Right lung (tissue), 5 donors: ENCODE measurements around the gene TP53RK. TPM values are rescaled to one million over a fixed set of nuclear protein-coding genes. Genes with fewer than 3 reads are reported as not detected.

Experiments
- DNase-seq, 2 donors: peaks; one replicate each; pipeline ENCODE4 v3.0.0-alpha.2; 2013
- polyA plus RNA-seq, 5 donors: library from polyadenylated mRNA; unstranded; fragments of 120-200 nt; gene quantifications; one replicate each; pipeline versions ENCODE4 v1.2.1 to v1.2.3, GENCODE V29; 2013; ENCODE audit warnings: inconsistent platforms in 1 of 5, low replicate concordance in 1 of 5; ENCODE audit not compliant: insufficient read length in 5 of 5, insufficient read depth in 1 of 5

TP53RK gene
- polyA plus RNA-seq, 5 donors = 13.4 to 17.2 (median 15.1) TPM

- DNase-seq = no peak
Measured at GRCh38 chr20:46665602-46666001, 23.6 kb downstream of the TP53RK start.

- no peak for DNase-seq
Measured at GRCh38 chr20:46663531-46663930, 25.7 kb downstream of the TP53RK start.

- DNase-seq = no peak
Measured at GRCh38 chr20:46661659-46662058, 27.6 kb downstream of the TP53RK start.

- no peak for DNase-seq
Measured at GRCh38 chr20:46660487-46660886, 28.8 kb downstream of the TP53RK start.

- no peak for DNase-seq
Measured at GRCh38 chr20:46657618-46658017, 31.6 kb downstream of the TP53RK start.

- DNase-seq = no peak
Measured at GRCh38 chr20:46657137-46657536, 32.1 kb downstream of the TP53RK start.

GRCh38 chr20:46652699-46653098, 36.5 kb downstream of the TP53RK start:
- DNase-seq = no peak

GRCh38 chr20:46651091-46651962, 37.9 kb downstream of the TP53RK start, which contains the start of gene SLC13A3:
TSS of gene SLC13A3 (minus strand) at chr20:46651459. CDS start at chr20:46651421, 38 bp downstream.
- no peak for DNase-seq

- DNase-seq = no peak
Measured at GRCh38 chr20:46650575-46651090, 38.6 kb downstream of the TP53RK start.

- DNase-seq = no peak
Measured at GRCh38 chr20:46649965-46650542, 39.2 kb downstream of the TP53RK start.

GRCh38 chr20:46649650-46649949, 39.6 kb downstream of the TP53RK start:
- no peak for DNase-seq

GRCh38 chr20:46648903-46649649, 40.2 kb downstream of the TP53RK start:
- DNase-seq = no peak

GRCh38 chr20:46647469-46647868, 41.8 kb downstream of the TP53RK start:
- DNase-seq = no peak

GRCh38 chr20:46646659-46647380, 42.4 kb downstream of the TP53RK start:
- no peak for DNase-seq

- DNase-seq = no peak
Measured at GRCh38 chr20:46646122-46646521, 43.1 kb downstream of the TP53RK start.

- DNase-seq = no peak
Measured at GRCh38 chr20:46644733-46645132, 44.5 kb downstream of the TP53RK start.

GRCh38 chr20:46644160-46644559, 45.1 kb downstream of the TP53RK start:
- no peak for DNase-seq

- no peak for DNase-seq
Measured at GRCh38 chr20:46642969-46643343, 46.3 kb downstream of the TP53RK start.

GRCh38 chr20:46642265-46642968, 46.8 kb downstream of the TP53RK start:
- no peak for DNase-seq

- no peak for DNase-seq
Measured at GRCh38 chr20:46641424-46641823, 47.8 kb downstream of the TP53RK start.
